Iris pigment epithelial cell (primary cell): ENCODE results near the gene PGAP6.
"Not testable (repeated sequence)": the region's sequence is repeated elsewhere in the genome, so short reads cannot be mapped to it uniquely, and the experiment has no call there.

Experiments
- DNase-seq: peaks from one replicate; pipeline ENCODE4 v3.0.0-alpha.2; 2011; ENCODE audit warnings: low read depth

PGAP6 gene

DNA sequence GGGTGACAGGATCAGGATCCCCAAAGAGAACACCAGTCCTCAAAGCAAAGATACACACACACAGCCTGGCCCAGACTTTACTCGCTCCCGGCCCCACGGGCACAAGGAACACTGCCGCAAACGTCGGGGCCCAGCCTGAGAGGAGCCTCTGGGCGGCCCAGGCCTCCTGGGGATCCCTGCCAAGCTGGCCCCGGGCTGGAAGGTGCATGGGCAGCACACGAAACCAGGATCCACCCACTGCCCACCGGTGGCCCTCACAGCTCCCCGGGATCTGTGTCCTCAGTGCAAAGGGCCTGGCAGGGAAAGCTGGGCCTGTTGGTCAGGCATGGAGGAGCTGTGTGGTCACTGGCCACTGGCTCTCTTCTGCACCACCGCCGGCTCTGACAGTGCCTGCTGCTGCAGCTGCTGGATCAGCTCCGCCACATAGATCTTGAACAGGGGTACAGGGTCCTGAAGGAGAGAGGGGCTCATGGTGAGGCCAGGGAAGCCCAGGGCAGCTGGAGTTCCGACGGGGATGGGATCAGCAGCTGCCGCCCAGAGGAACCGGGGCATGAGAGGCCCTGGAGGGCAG lies 14.4 kb downstream of the PGAP6 start:
- no peak for DNase-seq

DNA sequence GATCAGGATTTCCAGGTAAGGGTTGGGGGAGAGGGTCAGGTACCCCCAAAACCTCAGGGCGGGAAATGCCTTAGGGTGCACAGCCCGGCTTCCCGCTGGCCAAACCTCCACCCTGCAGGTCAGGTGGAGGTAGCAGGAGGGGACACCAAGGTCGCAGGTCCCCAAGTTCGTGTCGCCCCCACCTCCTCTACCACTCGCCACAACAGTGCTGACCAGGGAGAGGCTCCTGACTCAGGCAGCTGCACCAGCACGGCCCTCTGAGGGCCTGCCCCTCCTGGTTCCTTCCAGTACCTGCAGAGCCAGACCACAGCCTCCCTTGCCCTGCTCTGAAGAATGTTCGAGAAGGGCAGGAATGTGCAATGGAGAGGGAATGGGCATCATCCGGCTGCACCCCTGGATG lies 15.3 kb downstream of the PGAP6 start:
- no peak for DNase-seq

DNA sequence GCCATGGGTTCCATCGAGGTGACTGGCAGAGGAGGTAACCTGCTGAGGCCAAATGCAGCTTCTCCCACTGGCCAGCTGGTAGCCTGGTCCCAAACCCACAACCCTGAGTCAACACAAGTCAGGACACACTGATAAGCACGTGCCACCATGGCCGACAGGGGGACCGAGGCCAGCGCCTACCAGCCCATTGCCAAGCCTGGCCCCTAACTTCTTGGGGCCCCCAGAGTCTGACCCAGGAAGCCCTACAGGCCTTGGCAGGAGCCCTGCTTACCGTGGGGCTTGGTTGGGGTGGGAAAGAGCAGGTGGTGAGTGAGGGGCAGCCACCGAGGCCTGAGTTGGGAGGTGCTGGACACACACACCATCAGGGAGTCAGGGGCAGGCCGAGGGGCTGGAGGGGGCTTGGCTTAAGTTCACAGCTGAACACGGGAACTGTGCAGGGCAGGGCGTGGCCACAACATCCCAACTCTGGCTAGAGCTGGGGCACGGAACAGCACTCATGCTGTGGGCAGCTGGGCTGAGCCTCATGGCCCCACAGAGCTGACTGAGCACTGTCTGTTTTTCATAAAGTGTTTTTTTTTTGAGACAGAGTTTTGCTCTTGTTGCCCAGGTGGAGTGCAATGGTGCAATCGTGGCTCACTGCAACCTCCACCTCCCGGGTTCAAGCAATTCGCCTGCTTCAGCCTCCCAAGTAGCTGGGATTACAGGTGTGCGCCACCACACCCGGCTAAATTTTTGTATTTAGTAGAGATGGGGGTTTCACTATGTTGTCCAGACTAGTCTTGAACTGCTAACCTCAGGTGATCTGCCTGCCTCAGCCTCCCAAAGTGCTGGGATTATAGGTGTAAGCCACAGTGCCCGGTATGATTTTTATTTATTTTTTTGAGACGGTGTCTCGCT lies 16.9 kb downstream of the PGAP6 start:
- no peak for DNase-seq

DNA sequence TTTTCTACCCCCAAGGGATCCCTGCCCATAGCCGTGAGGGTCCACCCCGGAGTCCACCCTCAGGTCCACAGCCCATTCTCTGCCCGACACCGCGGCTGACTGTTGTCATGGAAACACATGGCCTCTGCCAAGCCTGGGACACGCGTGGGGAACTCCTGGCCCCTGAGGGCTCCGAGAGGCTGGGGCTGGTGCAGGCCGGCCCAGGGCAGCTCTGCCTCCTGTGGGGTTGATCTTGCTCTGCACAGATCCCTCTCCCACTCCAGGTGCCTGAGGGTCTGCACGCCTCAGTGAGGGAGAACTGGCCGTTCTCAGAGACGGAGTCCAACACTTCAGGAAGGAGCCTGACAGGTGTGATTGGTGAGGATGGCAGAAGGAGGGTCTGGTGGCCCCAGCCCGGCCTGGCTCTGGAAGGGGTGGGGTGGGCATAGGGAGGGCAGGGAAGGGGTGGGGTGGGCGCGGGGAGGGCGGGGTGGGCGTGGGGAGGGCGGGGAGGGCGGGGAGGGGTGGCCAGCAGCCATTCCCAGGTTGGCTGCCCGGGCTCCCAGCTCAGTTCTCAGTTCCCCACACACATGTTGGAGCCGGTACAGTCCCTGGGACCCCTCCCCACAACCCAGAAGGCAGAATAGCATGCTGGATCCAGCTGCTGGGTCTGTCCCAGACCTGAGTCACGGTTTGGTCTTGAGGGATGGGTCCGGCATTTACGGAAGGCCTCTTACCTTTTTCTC lies 17.9 kb downstream of the PGAP6 start:
- DNase-seq = no peak

DNA sequence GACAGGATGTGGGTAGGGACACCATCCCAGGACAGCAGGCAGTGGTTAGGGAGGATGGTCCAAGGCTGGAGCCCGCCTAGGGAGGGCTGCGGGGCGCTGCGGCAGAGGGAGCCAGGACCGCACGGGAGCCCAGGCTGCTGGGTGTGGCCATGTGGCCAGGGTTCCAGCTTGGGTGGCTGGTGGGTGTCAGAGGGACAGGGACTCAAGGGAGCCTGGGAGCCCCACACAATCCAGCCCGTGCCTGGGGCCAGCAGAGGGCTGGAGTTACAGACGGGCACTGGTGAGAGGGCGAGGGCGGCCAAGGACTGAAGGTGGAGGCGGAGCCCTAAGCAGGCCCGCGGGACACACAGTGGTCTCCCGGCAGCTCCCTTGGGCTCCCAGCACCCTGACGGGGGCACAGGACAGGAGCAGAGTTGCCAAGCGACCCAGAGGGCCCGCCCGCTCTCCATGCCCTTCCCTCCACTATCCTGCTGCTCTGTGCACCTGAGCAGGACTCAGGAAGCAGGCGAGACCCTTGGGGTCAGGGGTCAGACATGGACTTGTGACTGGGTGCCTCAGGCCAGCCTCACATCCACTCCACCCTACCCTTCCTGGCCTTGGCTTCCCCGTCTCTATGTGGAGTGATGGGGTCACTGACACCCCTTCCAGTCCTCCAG lies 18.5 kb downstream of the PGAP6 start:
- DNase-seq = no peak

DNA sequence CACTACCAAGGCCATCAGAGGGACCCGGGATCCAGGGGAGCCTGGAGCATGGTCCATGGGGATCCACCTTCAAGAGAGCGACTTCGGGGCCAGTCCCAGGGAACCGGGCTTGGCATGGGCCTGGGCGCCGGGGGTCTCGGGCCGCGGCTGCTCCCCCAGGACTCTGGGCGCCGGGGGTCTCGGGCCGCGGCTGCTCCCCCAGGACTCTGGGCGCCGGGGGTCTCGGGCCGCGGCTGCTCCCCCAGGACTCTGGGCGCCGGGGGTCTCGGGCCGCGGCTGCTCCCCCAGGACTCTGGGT lies 19.1 kb downstream of the PGAP6 start:
- DNase-seq = not testable (repeated sequence)

DNA sequence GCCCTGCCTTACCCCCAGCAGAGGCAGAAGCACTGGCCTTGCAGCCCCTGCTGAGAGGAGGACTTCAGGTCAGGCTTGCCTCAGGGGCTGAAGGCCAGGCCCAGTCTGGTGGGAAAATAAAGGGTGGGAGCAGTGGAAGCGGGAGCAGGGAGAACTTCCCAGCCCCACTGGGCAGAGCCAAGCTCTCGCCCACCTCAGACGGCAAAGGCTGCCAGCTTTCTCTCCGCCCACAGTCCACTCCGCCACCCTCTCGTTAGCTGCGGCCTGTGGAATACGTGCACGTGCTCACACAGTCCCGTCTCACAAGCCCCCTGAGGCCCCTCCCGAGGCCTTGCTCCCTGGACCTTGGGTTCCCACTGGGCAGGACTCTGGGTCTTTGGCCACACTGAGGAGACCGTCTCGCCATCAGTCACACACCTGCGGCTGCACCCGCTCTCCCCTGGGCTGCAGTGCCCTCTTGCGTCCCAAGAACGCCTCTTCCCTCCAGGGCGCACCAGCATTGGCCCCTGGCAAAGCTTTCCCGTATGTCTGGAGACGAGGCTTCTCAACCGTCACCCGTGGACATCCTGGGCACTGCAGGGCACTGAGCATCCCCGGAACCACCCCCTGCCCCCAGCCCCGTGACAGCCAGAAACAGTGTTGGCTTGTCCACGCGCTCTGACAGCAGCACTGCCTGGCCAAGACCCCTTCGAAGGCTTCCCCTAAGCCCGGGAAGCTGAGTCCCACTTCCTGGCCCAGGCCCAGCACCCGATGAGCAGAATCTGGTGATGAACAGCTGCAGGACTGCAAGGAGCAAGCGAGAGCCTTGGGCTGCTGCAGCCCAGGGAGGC lies 19.7 kb downstream of the PGAP6 start:
- peak; percentile 72 for DNase-seq

DNA sequence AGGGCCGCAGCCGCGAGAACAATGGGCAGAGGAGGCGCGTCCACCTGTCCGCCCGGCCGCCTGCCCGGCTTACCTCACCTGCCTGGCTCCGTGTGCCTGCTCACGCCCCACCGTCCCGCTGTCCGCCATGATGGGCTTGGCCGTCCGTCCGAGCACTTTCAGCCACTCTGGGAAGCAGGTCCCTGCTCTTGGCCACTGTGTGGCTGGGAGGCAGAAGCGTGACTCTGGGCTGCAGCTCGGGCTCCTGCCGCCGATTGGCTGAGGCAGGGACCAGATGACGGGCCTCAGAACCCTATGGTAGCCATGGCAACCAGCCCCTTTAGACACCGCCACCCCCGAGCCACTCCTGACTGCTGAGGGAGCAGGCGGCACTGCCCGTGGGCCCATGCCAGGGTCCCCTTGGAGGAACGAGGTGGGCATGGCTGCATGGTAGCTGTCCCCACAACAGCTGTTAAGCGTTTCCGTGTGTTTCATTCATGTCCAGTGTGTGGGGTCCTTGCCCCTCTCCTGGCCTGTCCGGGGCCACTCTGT lies 20.4 kb downstream of the PGAP6 start:
- DNase-seq = no peak

DNA sequence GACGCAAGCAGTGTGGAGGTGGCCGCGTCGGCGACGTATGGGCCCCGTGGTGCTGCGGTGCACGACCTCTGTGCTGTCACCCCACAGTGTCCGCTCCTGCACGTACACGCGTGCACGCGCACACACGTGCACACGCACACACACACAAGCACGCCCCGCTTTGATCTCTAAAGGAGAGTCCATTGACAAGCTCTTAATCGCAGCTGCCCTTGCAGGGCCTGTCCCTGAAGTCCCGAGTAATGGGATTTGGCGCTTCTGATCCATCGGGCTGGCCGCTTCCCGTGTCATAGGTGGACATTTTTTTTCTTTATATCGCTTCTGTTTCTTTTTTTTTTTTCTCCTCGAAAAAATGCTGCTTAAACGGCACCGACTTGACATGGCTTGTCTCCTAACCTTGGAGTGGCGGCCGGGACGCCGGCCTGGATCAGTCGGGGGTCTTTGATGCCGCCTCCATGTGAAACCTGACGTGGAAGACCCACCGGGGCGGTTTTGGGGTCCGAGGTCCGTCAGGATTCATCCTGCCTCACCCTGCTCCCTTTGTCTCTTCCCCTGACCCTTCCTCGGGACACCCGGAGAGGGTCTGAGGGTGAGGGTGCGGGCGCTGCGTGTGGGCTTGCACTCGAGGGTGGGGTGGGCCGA lies 21.0 kb downstream of the PGAP6 start:
- DNase-seq = no peak

DNA sequence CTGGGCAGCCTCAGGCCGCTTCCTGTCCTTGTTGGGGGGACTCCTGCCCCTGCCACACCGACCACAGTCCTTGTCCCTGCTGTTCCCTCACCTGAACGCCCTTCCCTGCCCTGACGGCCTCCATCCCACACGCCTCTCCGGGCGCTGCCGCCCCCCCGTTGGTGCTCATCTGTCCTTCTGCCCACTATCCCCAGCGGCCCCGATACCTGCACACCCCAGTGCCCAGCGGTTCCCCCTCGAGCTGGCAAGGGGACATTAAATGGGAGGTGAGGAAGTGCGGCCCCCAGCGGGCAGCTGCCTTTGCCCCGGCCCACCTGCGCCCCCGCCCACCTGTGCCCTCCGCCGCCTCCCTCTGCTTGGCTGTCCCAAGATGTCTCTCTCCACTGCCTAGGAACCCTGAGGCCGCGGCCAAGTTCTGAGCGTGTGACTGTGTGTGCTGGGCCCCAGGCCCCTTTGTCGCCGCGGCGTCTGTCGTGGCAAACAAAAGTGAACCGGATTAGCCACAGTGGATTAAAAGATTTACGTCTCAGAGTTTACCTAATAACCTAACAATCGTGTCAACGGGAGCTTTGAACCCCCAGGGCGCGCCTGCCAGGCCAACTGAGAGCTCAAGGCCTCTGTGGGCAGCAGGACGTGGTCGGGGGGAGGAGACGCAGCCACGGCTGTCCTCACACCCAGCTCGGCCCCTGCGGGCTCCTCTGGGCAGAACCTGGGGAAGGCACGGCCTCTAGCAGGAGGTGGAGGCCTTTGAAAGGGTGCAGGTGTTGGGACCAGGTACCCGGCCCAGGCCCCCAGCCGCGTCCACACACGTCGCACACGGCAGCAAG lies 21.7 kb downstream of the PGAP6 start:
- no peak for DNase-seq

DNA sequence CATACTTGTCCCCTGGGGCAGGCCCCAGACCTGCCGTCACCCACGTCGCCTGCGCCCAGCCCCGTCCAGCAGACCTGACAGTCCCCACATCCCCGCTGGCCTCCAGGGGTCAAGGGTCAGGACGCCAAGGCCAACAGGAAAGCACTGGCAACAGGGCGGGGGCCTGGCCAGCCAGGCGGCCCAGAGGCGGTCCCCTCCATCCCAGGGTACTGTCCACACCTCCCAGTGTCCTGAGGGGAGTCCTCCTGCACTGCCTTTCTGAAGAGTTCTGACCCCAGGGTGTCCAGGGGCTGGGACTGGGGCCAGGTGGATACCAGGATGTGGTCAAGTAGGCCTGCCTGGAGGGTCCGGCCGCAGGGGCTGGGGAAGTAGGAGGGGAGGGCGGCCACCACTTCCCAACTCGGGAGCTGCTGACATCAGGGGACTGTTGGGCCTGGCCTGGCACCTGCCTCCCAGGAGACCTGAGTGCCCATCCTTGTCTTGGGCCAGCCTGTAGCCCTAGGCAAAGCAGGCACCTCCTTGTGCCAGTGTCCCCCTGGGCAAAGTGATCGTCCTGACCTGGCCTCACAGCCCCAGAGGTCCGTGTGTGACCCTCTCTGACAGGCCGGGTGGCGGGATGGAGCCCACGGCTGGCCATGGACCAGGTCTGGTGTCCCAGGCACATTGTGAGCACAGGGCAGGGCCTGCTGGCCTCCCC lies 22.6 kb downstream of the PGAP6 start:
- no peak for DNase-seq

DNA sequence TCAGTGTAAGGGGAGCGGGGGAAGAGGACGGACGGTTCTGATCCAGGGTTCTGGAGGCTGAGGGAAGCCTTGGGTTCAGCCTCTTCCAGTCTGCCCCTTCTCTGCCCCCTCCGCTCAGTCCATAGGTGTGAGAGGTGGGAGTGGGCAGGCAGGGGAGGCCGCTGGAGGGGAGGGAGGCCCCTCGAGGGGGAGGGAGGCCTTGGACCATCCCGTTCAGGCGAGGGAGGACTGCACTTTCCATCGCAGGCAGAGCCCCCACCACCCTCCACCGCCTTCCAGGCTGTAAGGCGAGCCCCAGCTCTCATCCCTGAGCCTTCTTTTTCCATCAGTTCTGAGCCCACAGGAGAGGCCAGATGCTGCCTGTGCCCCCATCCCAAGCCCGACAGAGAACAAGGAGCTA lies 25.0 kb downstream of the PGAP6 start:
- DNase-seq = no peak

DNA sequence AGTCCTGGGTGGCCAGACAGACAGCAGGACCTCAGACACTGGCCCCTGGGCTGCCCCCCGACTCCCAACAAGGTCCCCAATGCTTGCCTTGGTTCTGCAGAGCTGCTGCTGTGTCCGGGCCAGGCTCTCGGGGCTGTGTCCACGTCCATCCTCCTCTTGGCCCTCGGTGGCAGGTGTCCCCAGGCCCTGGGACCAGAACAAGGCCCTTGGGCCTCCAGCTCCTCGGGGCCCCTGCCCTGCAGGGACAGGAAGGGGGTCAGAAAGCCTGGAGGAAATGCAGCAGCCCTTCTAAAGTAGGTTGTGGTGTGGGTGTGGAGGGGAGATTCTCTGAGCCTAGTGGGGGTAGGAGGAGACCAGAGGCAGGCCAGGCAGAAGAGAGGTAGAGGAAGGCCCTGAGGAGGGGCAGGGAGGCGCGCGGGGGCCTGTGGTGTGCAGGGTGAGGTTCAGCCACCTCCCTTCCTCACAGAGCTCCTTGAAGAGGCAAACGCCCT lies 26.8 kb downstream of the PGAP6 start:
- no peak for DNase-seq

DNA sequence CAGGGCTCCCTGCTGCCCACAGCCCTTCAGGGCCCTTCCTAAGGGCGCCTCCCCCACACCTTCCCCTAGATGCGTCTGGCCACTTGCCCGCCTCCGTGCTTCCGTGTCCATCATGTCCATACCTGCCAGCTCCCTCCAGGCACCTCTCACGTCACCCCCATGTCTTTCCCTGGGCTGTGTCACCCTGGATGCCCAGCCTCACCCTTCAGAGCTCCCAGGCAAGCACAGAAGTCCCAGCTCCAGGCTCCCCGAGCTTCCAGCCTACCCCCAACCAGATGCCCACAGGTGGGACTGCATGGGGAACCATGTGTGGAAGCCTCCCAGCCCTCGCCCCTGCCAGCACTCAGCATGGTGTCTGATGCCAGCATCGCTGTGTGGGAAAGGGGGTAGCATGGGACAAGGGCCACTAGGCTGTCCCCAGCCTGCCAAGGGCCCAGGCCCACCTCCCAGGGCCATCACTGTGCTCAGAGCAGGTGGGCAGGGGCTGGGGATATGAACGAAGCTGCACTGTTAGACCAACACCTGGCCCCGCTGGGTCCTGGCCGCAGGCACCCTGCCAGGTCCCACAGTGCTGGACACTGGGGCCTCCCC lies 27.4 kb downstream of the PGAP6 start:
- no peak for DNase-seq

DNA sequence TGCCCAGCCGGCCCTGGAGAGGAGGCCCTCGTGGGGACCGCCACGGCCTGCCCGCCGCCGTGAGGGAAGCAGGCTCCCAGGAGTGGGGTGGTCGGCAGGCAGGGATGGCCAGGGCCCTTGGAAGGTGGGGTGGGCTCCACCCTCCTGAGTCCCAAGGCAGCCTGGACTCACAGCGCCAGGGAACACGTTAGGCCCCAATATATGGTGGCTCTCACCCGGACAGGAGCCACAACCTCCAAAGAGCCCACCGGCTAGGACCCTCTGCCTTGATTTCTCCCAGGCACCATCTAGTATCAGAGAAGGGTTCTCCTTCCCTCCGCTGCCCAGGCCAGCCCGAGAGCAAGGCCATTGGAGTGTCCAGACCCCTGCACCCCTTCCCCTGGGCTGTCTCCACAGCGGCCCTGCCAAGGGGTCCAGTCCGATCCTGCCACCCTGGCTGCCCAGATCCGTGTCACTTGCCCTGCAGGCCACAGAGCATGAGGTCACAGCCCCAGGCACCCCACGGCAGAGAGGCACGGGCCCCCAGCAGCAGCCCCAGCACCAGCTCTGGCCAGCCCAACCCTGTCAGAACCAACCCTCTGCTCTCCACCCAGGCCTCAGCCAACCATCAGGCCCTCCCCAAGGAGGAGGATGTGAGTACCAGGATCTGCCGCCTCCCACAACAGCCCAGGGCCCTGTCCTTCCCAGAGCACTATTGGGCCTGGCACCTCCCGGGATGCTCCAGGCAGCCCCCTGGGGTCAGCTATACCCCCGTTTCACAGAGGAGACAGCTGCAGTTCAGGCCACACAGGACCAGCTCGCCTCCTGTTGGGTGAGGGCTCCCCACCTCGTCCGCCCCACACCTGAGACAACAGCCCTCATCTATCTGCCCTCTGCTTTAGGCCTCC lies 28.1 kb downstream of the PGAP6 start:
- no peak for DNase-seq

DNA sequence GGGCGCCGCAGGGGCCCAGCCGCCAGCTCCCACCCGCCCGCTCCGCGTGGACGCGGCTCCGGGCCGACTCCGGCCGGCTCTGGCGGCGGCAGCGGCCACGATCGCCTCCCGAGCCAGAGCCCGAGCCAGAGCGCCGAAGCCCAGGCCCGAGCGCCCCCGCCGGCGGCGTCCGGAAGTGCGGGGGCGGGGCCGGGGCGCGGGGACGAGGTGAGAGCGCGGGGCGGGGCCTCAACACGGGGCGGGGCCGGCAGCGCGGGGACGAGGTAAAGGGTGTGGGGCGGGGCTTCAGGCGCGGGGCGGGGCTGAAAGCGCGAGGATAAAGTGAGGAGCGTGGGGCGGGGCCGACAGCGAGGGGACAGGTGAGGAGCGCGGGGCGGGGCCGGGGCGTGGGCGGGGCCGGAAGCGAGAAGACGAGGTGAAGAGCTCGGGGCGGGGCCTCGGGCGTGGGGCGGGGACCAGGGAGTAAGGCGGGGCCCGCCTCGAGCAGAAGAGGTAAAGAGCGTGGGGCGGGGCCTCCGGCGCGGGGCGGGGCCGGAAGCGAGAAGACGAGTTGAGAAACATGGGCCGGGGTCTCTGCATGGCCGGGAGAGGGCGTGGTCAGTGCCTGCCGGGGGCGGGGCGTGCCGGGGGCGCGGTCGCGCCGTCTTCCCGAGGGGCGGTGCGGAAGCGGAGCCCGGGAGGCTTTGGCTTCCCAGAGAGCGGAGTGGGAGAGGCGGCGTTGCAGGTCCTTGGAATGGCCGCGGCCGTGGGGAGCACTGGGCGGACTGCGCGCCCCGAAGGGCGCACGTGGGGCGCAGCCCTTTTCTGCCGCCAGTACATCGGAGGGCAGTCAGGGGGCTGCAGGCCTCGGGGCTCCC lies 29.0 kb downstream of the PGAP6 start, which contains the start of gene AXIN1:
Gene AXIN1 (minus strand): TSS at position 177 of the 857 bp plus-strand sequence. CDS start 5,698 bp downstream, outside the sequence.
- DNase-seq = peak; percentile 92
